Parathyroid adenoma (tissue), 2 donors: ENCODE data around the gene RNF227.
A peak's percentile ranks its signal among the peaks of the same experiment; 100 is the strongest.

Experiments
- H2AFZ ChIP-seq: fragments of 300-600 bp; sonication (generic); one replicate; pipeline ENCODE4 v1.7.0; 2017; ENCODE audit warnings: antibody characterized with exemption, mild to moderate bottlenecking
- H3K27ac ChIP-seq: fragments of 300-600 bp; sonication (generic); one replicate; pipeline ENCODE4 v1.7.0; 2017
- H3K27me3 ChIP-seq: fragments of 300-600 bp; sonication (generic); one replicate; pipeline ENCODE4 v1.7.0; 2017; ENCODE audit warnings: low read length; ENCODE audit not compliant: control insufficient read depth, insufficient read depth
- H3K36me3 ChIP-seq: fragments of 300-600 bp; sonication (generic); one replicate; pipeline ENCODE4 v1.7.0; 2017; ENCODE audit warnings: low read length; ENCODE audit not compliant: control insufficient read depth, insufficient read depth
- H3K4me1 ChIP-seq: fragments of 300-600 bp; sonication (generic); one replicate; pipeline ENCODE4 v1.7.0; 2017; ENCODE audit warnings: control low read depth
- H3K4me2 ChIP-seq: fragments of 300-600 bp; sonication (generic); one replicate; pipeline ENCODE4 v1.7.0; 2017; ENCODE audit warnings: low read length
- H3K4me3 ChIP-seq: fragments of 300-600 bp; sonication (generic); one replicate; pipeline ENCODE4 v1.7.0; 2017; ENCODE audit warnings: low read depth, low read length
- H3K79me2 ChIP-seq: fragments of 300-600 bp; sonication (generic); one replicate; pipeline ENCODE4 v1.7.0; 2017; ENCODE audit warnings: control low read depth
- H3K9ac ChIP-seq: fragments of 300-600 bp; sonication (generic); one replicate; pipeline ENCODE4 v1.7.0; 2017; ENCODE audit warnings: mild to moderate bottlenecking
- H3K9me3 ChIP-seq: fragments of 300-600 bp; sonication (generic); one replicate; pipeline ENCODE4 v1.7.0; 2017; ENCODE audit warnings: low read length; ENCODE audit not compliant: control insufficient read depth
- CTCF ChIP-seq: fragments of 300-600 bp; sonication (generic); IDR thresholded peaks from one replicate; pipeline ENCODE4 v1.7.0; 2017; ENCODE audit warnings: antibody characterized with exemption, mild to moderate bottlenecking
- donor health status: primary hyperparathyroidism.

RNF227 gene

GRCh38 chr17:7903154-7904103, 12.7 kb downstream of the RNF227 start:
- no peak overlapping the region for H3K27ac ChIP-seq
- peaks cover 1% of the 10 kb centered on the region for H3K79me2 ChIP-seq
- no peak overlapping the region for H3K4me2 ChIP-seq
- no peaks in the 10 kb centered on the region for H3K36me3 ChIP-seq
- no peak overlapping the region for H3K9ac ChIP-seq
- H3K27me3 ChIP-seq: no peaks in the 10 kb centered on the region
- no peaks in the 10 kb centered on the region for H3K4me1 ChIP-seq
- H2AFZ ChIP-seq: no peak overlapping the region
- TF ChIP-seq CTCF: no peak
- no peak overlapping the region for H3K4me3 ChIP-seq
- no peaks in the 10 kb centered on the region for H3K9me3 ChIP-seq

GRCh38 chr17:7897773-7898172, 18.3 kb downstream of the RNF227 start:
- peak; percentile 86 for TF ChIP-seq CTCF
- H3K4me1 ChIP-seq: peaks cover 13% of the 10 kb centered on the region
- H3K27me3 ChIP-seq: no peaks in the 10 kb centered on the region
- no peaks in the 10 kb centered on the region for H3K9me3 ChIP-seq
- no peaks in the 10 kb centered on the region for H3K36me3 ChIP-seq
- H2AFZ ChIP-seq: peak overlapping the region; percentile 1
- H3K79me2 ChIP-seq: peaks cover 10% of the 10 kb centered on the region
- no peak overlapping the region for H3K9ac ChIP-seq
- no peak overlapping the region for H3K4me2 ChIP-seq
- H3K4me3 ChIP-seq: no peak overlapping the region
- H3K27ac ChIP-seq: peak overlapping the region; percentile 37

- H3K27me3 ChIP-seq: no peaks in the 10 kb centered on the region
- TF ChIP-seq CTCF: no peak
- no peaks in the 10 kb centered on the region for H3K9me3 ChIP-seq
- no peak overlapping the region for H3K4me3 ChIP-seq
- H2AFZ ChIP-seq: no peak overlapping the region
- peaks cover 10% of the 10 kb centered on the region for H3K79me2 ChIP-seq
- peak overlapping the region; percentile 37 for H3K27ac ChIP-seq
- no peak overlapping the region for H3K9ac ChIP-seq
- no peaks in the 10 kb centered on the region for H3K36me3 ChIP-seq
- H3K4me2 ChIP-seq: no peak overlapping the region
- H3K4me1 ChIP-seq: peaks cover 13% of the 10 kb centered on the region
Measured at GRCh38 chr17:7897090-7897489, 19.0 kb downstream of the RNF227 start.

- no peak for TF ChIP-seq CTCF
- Histone ChIP-seq H3K9ac (no peak overlapping the region), H3K27me3 (no peaks in the 10 kb centered on the region), H3K36me3 (no peaks in the 10 kb centered on the region), H3K4me3 (no peak overlapping the region), H2AFZ (no peak overlapping the region), H3K4me1 (peaks cover 15% of the 10 kb centered on the region), H3K4me2 (no peak overlapping the region), H3K9me3 (no peaks in the 10 kb centered on the region), H3K79me2 (peaks cover 15% of the 10 kb centered on the region), H3K27ac (no peak overlapping the region)
Measured at GRCh38 chr17:7894866-7895265, 21.2 kb downstream of the RNF227 start.
